Prostate gland (tissue), 2 donors: ENCODE data around the gene JADE2.

Source experiments
- CTCF ChIP-seq, 4 experiments: fragments of 200-600 bp in 2 of 4; fragments of 450-650 bp in 2 of 4; sonication (generic) in 2 of 4; IDR thresholded peaks; 1 replicate in 3 of 4; 2 replicates in 1 of 4; pipeline ENCODE4 v1.5.1; 2016 to 2019; ENCODE audit warnings: antibody characterized with exemption in 4 of 4, mild to moderate bottlenecking in 2 of 4, moderate library complexity in 2 of 4
- POLR2A ChIP-seq: fragments of 450-650 bp; IDR thresholded peaks from one replicate; pipeline ENCODE4 v1.6.1; 2016; ENCODE audit warnings: antibody characterized with exemption, mild to moderate bottlenecking
- POLR2AphosphoS5 ChIP-seq: sonication (generic); formaldehyde crosslinking; IDR thresholded peaks from one replicate; pipeline ENCODE4 v1.6.1; 2017; ENCODE audit warnings: antibody characterized with exemption

- TF ChIP-seq CTCF (IDR thresholded peaks at IDR 0.05) = no peak
- no peak for TF ChIP-seq POLR2A
- TF ChIP-seq POLR2AphosphoS5 = no peak
Observed at GRCh38 chr5:134566741-134567221, 41.3 kb downstream of the JADE2 start.
